ENCODE results near the gene RFT1. TPM values are rescaled to one million over a fixed set of nuclear protein-coding genes. Genes with fewer than 3 reads are reported as not detected.

The RFT1 gene
- total and polyA plus RNA-seq, 2 of the 13 experiments (the other 11 are each of a cell fraction or from before 2014, with no cell fraction given): 23.2 to 37.0 TPM

DNA sequence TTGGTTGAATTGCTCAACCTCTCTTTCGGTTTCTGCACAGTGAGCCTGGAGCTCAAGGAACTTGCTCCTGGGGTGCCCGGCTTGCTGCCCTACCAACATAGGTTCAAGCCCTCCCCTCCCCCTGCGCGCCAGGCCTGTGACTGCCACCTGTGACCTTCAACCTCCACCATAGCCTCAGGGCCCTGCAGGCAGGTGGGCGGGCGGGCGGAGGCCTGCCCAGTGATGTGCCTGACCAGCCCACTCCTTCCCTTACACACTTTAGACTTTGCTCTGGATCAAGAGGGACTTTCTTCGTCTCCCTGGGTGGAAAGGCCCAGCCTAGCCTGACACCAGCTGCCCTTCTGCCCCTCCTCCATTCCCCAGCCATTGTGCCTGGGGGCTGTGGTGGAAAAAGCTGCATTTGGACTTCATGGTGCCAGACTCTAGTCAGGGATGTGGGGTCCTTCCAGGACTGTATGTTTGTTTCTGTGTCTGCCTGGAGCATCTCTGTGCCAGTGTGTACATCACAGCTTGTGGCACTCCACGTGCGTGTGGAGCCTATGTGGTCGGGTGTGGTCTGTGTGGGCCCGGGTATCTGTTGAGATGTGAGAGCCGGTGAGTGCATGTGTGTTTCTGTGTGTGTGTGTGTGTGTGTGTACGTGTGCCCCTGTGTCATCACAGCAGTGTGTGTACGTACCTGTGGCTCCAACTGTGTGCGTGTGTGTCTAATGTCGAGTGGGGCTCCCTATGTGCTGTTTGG lies 40.3 kb upstream of the RFT1 start (continued):
- TF ChIP-seq, protein P1, sequence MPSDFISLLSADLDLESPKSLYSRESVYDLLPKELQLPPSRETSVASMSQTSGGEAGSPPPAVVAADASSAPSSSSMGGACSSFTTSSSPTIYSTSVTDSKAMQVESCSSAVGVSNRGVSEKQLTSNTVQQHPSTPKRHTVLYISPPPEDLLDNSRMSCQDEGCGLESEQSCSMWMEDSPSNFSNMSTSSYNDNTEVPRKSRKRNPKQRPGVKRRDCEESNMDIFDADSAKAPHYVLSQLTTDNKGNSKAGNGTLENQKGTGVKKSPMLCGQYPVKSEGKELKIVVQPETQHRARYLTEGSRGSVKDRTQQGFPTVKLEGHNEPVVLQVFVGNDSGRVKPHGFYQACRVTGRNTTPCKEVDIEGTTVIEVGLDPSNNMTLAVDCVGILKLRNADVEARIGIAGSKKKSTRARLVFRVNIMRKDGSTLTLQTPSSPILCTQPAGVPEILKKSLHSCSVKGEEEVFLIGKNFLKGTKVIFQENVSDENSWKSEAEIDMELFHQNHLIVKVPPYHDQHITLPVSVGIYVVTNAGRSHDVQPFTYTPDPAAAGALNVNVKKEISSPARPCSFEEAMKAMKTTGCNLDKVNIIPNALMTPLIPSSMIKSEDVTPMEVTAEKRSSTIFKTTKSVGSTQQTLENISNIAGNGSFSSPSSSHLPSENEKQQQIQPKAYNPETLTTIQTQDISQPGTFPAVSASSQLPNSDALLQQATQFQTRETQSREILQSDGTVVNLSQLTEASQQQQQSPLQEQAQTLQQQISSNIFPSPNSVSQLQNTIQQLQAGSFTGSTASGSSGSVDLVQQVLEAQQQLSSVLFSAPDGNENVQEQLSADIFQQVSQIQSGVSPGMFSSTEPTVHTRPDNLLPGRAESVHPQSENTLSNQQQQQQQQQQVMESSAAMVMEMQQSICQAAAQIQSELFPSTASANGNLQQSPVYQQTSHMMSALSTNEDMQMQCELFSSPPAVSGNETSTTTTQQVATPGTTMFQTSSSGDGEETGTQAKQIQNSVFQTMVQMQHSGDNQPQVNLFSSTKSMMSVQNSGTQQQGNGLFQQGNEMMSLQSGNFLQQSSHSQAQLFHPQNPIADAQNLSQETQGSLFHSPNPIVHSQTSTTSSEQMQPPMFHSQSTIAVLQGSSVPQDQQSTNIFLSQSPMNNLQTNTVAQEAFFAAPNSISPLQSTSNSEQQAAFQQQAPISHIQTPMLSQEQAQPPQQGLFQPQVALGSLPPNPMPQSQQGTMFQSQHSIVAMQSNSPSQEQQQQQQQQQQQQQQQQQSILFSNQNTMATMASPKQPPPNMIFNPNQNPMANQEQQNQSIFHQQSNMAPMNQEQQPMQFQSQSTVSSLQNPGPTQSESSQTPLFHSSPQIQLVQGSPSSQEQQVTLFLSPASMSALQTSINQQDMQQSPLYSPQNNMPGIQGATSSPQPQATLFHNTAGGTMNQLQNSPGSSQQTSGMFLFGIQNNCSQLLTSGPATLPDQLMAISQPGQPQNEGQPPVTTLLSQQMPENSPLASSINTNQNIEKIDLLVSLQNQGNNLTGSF (CRISPR knock-in tag; IDR thresholded peaks at IDR 0.05): no peak
- TF ChIP-seq HNRNPL (IDR thresholded peaks at IDR 0.05; ENCODE audit: low read depth, low read length) (peak; percentile 98), ZNF577 (CRISPR knock-in tag; IDR thresholded peaks at IDR 0.05; ENCODE audit: borderline replicate concordance, low read depth) (no peak), SAP130 (CRISPR knock-in tag; IDR thresholded peaks at IDR 0.05; ENCODE audit: low read depth) (peak; percentile 54), CHD2 (IDR thresholded peaks at IDR 0.05; ENCODE audit: low read depth, low read length) (no peak), ZNF678 (CRISPR knock-in tag; IDR thresholded peaks at IDR 0.05) (no peak), ELF1 (CRISPR knock-in tag; IDR thresholded peaks at IDR 0.05) (no peak), SP4 (CRISPR knock-in tag; IDR thresholded peaks at IDR 0.05) (peak; percentile 56), ZNF264 (CRISPR knock-in tag; IDR thresholded peaks at IDR 0.05) (0 out of 2 replicates have a peak, but pooled peaks have one; percentile 28), ARNT (IDR thresholded peaks at IDR 0.05) (no peak), YEATS2 (CRISPR knock-in tag; IDR thresholded peaks at IDR 0.05; ENCODE audit: borderline replicate concordance) (no peak), ZNF10 (CRISPR knock-in tag; IDR thresholded peaks at IDR 0.05; ENCODE audit: borderline replicate concordance, low read depth) (no peak), ZNF329 (CRISPR knock-in tag; IDR thresholded peaks at IDR 0.05; ENCODE audit: low read depth) (no peak), KLF13 (CRISPR knock-in tag; IDR thresholded peaks at IDR 0.05) (no peak), GATA4 (IDR thresholded peaks at IDR 0.05; ENCODE audit: borderline replicate concordance, low read depth) (no peak), ZNF790 (CRISPR knock-in tag; IDR thresholded peaks at IDR 0.05; ENCODE audit: borderline replicate concordance) (no peak), ZNF253 (CRISPR knock-in tag; IDR thresholded peaks at IDR 0.05; ENCODE audit: borderline replicate concordance) (no peak)
- TF ChIP-seq, protein P2, sequence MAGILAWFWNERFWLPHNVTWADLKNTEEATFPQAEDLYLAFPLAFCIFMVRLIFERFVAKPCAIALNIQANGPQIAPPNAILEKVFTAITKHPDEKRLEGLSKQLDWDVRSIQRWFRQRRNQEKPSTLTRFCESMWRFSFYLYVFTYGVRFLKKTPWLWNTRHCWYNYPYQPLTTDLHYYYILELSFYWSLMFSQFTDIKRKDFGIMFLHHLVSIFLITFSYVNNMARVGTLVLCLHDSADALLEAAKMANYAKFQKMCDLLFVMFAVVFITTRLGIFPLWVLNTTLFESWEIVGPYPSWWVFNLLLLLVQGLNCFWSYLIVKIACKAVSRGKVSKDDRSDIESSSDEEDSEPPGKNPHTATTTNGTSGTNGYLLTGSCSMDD (CRISPR knock-in tag; IDR thresholded peaks at IDR 0.05): no peak
- TF ChIP-seq, protein P3, sequence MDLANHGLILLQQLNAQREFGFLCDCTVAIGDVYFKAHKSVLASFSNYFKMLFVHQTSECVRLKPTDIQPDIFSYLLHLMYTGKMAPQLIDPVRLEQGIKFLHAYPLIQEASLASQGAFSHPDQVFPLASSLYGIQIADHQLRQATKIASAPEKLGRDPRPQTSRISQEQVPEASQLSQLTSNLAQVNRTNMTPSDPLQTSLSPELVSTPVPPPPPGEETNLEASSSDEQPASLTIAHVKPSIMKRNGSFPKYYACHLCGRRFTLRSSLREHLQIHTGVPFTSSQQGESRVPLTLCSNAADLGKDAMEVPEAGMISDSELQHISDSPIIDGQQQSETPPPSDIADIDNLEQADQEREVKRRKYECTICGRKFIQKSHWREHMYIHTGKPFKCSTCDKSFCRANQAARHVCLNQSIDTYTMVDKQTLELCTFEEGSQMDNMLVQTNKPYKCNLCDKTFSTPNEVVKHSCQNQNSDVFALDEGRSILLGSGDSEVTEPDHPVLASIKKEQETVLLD (CRISPR knock-in tag; IDR thresholded peaks at IDR 0.05; ENCODE audit: low read depth): no peak
- TF ChIP-seq, protein P4, sequence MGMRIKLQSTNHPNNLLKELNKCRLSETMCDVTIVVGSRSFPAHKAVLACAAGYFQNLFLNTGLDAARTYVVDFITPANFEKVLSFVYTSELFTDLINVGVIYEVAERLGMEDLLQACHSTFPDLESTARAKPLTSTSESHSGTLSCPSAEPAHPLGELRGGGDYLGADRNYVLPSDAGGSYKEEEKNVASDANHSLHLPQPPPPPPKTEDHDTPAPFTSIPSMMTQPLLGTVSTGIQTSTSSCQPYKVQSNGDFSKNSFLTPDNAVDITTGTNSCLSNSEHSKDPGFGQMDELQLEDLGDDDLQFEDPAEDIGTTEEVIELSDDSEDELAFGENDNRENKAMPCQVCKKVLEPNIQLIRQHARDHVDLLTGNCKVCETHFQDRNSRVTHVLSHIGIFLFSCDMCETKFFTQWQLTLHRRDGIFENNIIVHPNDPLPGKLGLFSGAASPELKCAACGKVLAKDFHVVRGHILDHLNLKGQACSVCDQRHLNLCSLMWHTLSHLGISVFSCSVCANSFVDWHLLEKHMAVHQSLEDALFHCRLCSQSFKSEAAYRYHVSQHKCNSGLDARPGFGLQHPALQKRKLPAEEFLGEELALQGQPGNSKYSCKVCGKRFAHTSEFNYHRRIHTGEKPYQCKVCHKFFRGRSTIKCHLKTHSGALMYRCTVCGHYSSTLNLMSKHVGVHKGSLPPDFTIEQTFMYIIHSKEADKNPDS (CRISPR knock-in tag; IDR thresholded peaks at IDR 0.05): no peak
